GM12875 (cell line): ENCODE results near the gene PAK6.

Experiments
- H3K4me3 ChIP-seq: one replicate; pipeline ENCODE4 v1.5.1; 2011; ENCODE audit warnings: low read depth, low read length, control low read depth
- TF ChIP-seq, protein P1 (sequence below): IDR thresholded peaks from 2 replicates; pipeline ENCODE4 v1.5.1; 2011; ENCODE audit warnings: low read depth, mild to moderate bottlenecking, control low read depth, inconsistent platforms, low read length, moderate library complexity, borderline replicate concordance; ENCODE audit not compliant: insufficient read depth

Gene PAK6

GRCh38 chr15:40292246-40292645, 53.4 kb downstream of the PAK6 start:
- H3K4me3 ChIP-seq, result no peak overlapping the region
- TF ChIP-seq, protein P1, sequence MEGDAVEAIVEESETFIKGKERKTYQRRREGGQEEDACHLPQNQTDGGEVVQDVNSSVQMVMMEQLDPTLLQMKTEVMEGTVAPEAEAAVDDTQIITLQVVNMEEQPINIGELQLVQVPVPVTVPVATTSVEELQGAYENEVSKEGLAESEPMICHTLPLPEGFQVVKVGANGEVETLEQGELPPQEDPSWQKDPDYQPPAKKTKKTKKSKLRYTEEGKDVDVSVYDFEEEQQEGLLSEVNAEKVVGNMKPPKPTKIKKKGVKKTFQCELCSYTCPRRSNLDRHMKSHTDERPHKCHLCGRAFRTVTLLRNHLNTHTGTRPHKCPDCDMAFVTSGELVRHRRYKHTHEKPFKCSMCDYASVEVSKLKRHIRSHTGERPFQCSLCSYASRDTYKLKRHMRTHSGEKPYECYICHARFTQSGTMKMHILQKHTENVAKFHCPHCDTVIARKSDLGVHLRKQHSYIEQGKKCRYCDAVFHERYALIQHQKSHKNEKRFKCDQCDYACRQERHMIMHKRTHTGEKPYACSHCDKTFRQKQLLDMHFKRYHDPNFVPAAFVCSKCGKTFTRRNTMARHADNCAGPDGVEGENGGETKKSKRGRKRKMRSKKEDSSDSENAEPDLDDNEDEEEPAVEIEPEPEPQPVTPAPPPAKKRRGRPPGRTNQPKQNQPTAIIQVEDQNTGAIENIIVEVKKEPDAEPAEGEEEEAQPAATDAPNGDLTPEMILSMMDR, result no peak

- no peak overlapping the region for H3K4me3 ChIP-seq
- TF ChIP-seq, protein P1, result no peak
Observed at GRCh38 chr15:40293006-40293405, 54.1 kb downstream of the PAK6 start.

GRCh38 chr15:40293905-40294895, 55.3 kb downstream of the PAK6 start:
- TF ChIP-seq, protein P1, result no peak

DNA sequence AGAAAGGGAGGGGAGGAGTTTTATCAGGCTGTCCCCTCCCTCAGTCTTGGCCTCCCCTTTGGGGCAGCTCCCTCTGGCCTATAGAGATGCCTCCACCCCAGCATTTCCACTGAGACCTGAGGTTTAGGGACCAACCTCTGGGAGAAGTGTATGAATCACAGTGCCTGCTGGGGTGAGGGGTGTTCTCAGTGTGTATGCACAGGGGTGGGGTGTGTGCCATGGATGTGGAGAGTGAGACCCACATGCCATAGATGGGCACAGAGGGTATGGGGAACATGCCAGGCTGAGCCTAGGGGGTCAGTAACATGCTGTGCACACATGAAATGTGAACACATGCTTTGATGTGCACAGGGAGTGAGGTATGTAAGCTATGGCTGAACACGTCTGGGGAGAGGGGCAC, 56.4 kb downstream of the PAK6 start:
- TF ChIP-seq, protein P1, result no peak
- no peak overlapping the region for H3K4me3 ChIP-seq

More at GRCh38 chr15:40293905-40294895, 55.3 kb downstream of the PAK6 start:
- no peak overlapping the region for H3K4me3 ChIP-seq

DNA sequence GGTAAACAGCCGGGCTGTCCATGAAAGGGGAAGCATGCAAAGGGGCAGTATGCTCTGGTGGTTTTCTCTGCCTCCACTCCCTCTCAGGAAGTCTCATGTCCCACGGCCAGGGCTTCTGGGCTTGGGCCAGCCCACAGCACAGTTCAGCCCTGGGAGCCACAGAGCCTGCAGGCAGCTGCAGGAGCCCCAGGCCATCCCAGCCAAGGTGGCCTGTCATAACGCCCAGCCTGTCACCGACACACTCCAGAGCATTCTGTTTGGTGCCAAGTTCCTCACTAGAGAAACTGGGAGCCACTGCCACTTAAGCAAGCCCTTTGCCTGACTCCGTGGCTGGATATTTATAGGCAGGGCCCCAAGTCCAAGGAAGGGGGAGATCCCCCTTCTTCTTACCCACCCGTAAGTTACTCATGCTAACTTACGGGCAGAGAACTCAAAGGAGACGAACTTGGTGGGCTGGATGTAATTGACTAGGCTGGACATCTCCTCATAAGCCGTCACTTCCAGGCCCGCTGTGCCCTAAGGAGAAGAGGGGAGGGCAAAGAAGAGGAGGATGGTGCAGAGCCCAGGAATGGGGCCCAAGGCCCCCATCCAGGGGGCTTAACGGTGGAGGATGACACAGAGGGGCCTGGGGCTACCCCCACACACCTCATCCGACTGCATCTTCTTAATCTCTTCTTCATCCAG, 57.2 kb downstream of the PAK6 start:
- H3K4me3 ChIP-seq, result no peak overlapping the region
- TF ChIP-seq, protein P1, result no peak

DNA sequence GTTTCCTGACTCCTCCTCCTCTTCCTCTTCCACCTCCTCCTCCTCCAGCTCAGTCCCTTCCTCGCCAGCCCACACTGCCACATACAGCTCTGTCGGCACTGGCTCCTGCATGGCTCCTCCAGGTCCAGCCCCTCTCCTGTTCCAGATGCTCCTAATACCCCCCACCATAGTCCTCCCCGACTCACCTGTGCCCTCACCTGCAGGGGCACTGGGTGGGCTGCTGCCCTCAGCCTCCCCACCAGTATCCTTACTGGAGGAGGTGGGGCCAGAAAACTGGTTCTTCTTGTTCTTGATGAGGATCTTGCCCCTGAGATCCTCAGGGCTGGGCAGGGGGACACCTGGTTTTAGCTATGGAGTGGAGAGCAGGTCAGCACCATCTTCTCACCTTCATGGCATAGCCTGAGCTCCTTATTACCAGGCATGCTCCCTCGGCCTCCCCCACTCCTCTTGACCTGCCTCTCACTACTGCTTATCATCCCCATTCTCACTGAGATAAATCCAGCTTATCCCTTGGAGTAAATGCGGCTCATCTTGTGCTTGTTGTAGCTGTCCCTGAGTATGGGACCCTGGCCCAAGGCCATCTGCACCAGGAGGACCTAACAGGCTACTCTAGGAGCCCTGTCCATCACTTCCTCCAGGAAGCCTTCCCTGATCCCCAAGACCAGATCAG, 57.8 kb downstream of the PAK6 start:
- TF ChIP-seq, protein P1, result no peak
- no peak overlapping the region for H3K4me3 ChIP-seq
